IPS-20b (cell line): ENCODE results near the gene CYB5RL.
"Not testable (repeated sequence)": the region's sequence is repeated elsewhere in the genome, so short reads cannot be mapped to it uniquely, and the experiment has no call there.

ENCODE experiments used
- H3K27ac ChIP-seq: one replicate; pipeline ENCODE4 v1.5.1; 2013; ENCODE audit warnings: low read length
- H3K27me3 ChIP-seq: 2 replicates; pipeline ENCODE4 v1.6.1; 2013; ENCODE audit warnings: mild to moderate bottlenecking, low read length, inconsistent platforms; ENCODE audit not compliant: insufficient read depth
- H3K36me3 ChIP-seq: 2 replicates; pipeline ENCODE4 v1.6.1; 2013; ENCODE audit warnings: low read depth, mild to moderate bottlenecking, inconsistent platforms, low read length, moderate library complexity; ENCODE audit not compliant: insufficient read depth
- H3K4me1 ChIP-seq: 2 replicates; pipeline ENCODE4 v1.6.1; 2013; ENCODE audit warnings: mild to moderate bottlenecking, control low read depth, inconsistent platforms, low read length, moderate library complexity; ENCODE audit not compliant: insufficient read depth
- H3K4me3 ChIP-seq: 2 replicates; pipeline ENCODE4 v1.5.1; 2013; ENCODE audit warnings: mild to moderate bottlenecking, low read length, inconsistent platforms
- H3K9ac ChIP-seq: 2 replicates; pipeline ENCODE4 v1.6.1; 2013; ENCODE audit warnings: low read depth, mild to moderate bottlenecking, inconsistent platforms, low read length, moderate library complexity
- H3K9me3 ChIP-seq: 2 replicates; pipeline ENCODE4 v1.6.1; 2013; ENCODE audit warnings: mild to moderate bottlenecking, low read depth, low read length, inconsistent platforms; ENCODE audit not compliant: insufficient read depth

The CYB5RL gene

DNA sequence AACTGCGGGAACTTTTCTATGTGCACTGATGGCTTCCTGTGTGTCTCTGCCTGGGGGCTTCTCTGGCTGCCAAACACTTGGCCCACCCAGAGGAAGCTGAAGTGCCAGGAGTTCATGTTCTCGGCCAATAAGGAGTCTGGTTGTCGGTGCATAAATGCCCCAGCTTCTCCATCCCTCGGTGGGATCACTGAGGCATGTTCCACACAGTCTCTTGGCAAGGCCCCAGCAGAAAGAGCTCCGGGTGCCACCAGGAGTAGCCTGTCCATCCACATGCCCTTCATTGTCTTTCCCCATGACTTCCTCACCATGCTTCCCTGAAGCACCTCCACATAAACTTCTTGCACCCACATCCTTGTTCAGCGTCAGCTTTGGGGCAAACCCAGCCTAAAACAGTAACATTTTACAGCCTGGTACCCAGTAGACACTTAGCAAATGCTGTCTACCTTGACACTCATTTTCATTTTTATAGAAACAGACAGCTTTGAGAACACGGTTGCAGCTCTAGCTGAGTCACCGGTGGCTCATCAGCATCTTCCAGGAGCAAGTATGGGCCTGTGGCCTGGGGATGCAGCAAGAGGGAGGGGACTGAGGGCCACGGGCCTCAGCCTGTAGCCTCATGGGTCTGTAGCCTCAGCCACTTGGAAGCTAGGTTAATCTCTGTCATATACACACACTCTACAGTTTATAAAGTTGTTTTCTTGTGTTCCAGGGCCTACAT, 32.2 kb downstream of the CYB5RL start:
- no peaks in the 10 kb centered on the region for H3K4me1 ChIP-seq
- no peak overlapping the region for H3K4me3 ChIP-seq
- H3K9ac ChIP-seq = no peak overlapping the region
- no peaks in the 10 kb centered on the region for H3K9me3 ChIP-seq
- H3K36me3 ChIP-seq = no peaks in the 10 kb centered on the region
- H3K27ac ChIP-seq = no peak overlapping the region
- H3K27me3 ChIP-seq = no peaks in the 10 kb centered on the region

DNA sequence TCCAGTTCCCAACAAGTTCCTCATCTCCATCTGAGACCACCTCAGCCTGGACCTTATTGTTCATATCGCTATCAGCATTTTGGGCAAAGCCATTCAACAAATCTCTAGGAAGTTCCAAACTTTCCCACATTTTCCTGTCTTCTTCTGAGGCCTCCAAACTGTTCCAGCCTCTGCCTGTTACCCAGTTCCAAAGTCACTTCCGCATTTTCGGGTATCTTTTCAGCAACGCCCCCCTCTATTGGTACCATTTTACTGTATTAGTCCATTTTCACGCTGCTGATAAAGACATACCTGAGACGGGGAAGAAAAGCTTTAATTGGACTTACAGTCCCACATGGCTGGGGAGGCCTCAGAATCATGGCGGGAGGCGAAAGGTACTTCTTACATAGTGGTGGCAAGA, 33.5 kb downstream of the CYB5RL start:
- not testable (repeated sequence) for H3K4me3 ChIP-seq, H3K9me3 ChIP-seq, H3K27me3 ChIP-seq, H3K4me1 ChIP-seq, H3K36me3 ChIP-seq, H3K9ac ChIP-seq, H3K27ac ChIP-seq

DNA sequence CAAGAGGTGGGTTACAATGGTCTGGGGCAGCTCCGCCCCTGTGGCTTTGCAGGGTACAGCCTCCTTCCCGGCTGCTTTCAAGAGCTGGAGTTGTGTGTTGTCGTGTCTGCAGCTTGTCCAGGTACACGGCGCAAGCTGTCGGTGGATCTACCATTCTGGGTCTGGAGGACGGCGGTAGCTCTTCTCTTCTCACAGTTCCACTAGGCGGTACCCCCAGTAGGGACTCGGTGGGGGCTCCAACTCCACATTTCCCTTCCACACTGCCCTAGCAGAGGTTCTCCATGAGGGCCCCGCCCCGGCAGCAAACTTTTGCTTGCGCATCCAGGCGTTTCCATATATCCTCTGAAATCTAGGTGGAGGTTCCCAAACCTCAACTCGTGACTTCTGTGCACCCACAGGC, 34.7 kb downstream of the CYB5RL start:
- Histone ChIP-seq H3K9me3 (no peaks in the 10 kb centered on the region), H3K27ac (no peak overlapping the region), H3K4me1 (no peaks in the 10 kb centered on the region), H3K9ac (no peak overlapping the region), H3K4me3 (no peak overlapping the region), H3K27me3 (no peaks in the 10 kb centered on the region), H3K36me3 (no peaks in the 10 kb centered on the region)

DNA sequence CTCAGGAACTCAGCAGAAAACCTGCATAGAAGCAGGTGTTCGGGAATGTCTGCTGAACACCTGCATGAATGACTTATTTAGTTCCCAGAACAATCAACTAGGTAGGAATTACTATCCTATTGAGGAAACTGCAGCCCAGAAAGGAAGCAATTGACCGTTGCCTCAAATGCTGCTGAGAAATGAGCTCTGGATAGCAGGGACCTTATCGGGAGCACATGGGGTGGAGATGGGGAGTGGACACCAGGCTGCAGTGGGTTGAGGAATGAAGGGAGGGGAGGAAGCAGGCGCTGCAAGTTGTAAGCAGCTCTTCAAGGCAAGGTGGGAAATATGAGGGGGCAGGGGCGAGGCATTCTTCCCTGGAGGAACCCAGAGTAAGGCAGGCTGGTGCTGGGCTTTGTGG, 36.3 kb downstream of the CYB5RL start:
- no peaks in the 10 kb centered on the region for H3K27me3 ChIP-seq
- H3K27ac ChIP-seq = no peak overlapping the region
- no peak overlapping the region for H3K4me3 ChIP-seq
- H3K9ac ChIP-seq = no peak overlapping the region
- no peaks in the 10 kb centered on the region for H3K36me3 ChIP-seq
- no peaks in the 10 kb centered on the region for H3K9me3 ChIP-seq
- H3K4me1 ChIP-seq = no peaks in the 10 kb centered on the region

DNA sequence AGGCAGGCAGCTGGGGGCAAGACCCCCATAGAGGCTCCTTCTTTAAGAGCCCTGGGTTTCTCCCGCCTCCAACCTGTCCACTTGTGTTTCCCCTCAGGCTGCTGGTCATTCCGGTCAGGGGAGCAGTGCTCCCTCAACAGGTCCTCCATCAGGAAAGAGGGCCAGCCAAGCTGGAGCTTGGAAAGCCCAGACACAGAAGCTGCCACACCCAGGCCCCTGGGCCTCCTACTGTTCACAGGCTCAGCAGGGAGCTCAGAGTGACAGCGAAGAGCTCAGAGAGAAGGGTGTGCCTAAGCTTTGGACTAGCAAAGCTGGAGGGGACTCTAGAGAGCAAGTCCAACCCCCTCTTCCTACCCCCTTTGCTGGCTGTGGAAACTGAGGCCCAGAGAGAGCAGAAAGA, 36.8 kb downstream of the CYB5RL start:
- Histone ChIP-seq H3K4me1 (no peaks in the 10 kb centered on the region), H3K9ac (no peak overlapping the region), H3K9me3 (no peaks in the 10 kb centered on the region), H3K36me3 (no peaks in the 10 kb centered on the region), H3K27ac (no peak overlapping the region), H3K27me3 (no peaks in the 10 kb centered on the region), H3K4me3 (no peak overlapping the region)

DNA sequence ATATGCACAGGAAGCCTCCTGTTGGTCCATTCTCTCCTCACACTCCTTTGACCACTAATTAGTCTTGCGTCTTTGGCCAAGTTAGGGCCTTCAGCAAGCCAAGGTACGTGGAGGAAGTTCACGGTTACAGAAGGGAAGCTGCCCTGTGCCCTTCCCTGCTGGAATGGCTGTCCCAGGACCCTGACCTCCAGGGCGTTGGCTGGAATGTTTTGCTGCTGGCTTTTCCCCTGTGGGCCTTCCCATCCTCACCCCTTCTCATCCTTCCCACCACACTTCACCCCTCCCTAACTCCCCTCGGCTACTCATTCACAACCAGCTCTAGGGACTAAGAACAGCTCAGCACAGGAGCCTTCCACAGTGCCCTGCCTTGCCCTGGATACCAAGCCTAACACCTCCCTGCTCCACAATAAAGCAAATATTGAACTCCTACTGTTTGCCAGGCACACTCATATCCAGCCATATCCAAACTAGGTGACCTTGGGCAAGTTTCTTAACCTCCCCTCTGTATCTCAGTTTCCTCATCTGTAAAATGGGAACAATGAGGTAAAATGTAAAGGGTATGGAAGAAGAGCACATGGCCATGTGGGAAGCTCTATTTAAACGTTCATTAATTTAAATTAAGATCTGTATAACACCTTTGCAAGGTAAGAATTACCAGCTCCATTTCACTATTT, 38.2 kb downstream of the CYB5RL start:
- H3K9me3 ChIP-seq = no peaks in the 10 kb centered on the region
- no peak overlapping the region for H3K9ac ChIP-seq
- no peaks in the 10 kb centered on the region for H3K4me1 ChIP-seq
- no peak overlapping the region for H3K4me3 ChIP-seq
- H3K27ac ChIP-seq = no peak overlapping the region
- no peaks in the 10 kb centered on the region for H3K36me3 ChIP-seq
- no peaks in the 10 kb centered on the region for H3K27me3 ChIP-seq

DNA sequence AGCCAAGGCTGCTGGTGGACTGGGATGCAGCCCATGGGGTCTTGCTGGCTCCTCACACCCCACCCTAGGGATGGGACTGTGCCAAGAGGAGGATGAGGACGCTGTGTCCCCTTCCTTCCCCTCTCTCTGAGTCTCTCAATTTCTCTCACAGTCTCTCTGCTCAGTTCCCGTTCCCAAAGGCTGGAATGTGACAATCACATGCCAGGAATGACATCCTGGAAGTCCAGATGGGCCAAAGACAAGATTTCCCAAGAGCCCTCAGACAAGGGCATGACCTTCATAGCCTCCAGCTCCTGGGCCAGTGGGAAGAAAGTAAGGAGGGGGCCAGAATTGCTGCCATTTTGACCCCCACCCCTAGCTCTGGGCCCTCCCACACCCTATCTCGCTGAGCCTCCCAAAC, 39.5 kb downstream of the CYB5RL start:
- H3K9me3 ChIP-seq = no peaks in the 10 kb centered on the region
- no peak overlapping the region for H3K9ac ChIP-seq
- no peak overlapping the region for H3K27ac ChIP-seq
- no peak overlapping the region for H3K4me3 ChIP-seq
- no peaks in the 10 kb centered on the region for H3K36me3 ChIP-seq
- H3K4me1 ChIP-seq = no peaks in the 10 kb centered on the region
- no peaks in the 10 kb centered on the region for H3K27me3 ChIP-seq

DNA sequence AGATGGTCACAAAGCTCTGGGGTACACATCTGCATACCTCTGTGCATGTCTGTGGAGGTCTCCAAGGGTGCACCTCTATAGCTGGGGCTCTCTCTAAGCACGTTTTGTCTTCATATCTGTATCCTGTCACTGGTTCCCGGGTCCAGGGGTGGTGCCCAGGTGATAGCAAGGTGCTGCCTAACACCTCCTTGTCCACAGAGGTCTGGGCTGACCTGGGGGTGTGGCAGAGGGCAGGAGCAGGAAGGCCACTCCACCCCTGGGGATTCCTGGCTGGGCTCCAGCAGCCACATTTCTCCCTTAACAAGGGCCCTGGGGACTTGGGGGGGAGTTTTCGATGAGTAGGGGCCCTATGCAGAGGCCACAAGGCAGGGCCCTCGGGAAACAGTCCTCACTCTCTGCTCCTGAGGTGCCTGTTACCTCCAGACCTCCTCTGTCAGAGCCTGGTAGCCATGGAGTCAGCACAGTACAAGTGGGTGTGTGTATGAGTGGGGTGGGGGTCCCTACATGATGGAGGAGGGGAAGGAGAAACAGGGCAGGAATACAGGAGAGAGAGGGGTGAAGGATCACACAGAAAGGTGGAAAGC, 40.0 kb downstream of the CYB5RL start:
- Histone ChIP-seq H3K36me3 (no peaks in the 10 kb centered on the region), H3K27me3 (no peaks in the 10 kb centered on the region), H3K27ac (no peak overlapping the region), H3K4me1 (no peaks in the 10 kb centered on the region), H3K9ac (no peak overlapping the region), H3K4me3 (no peak overlapping the region), H3K9me3 (no peaks in the 10 kb centered on the region)

DNA sequence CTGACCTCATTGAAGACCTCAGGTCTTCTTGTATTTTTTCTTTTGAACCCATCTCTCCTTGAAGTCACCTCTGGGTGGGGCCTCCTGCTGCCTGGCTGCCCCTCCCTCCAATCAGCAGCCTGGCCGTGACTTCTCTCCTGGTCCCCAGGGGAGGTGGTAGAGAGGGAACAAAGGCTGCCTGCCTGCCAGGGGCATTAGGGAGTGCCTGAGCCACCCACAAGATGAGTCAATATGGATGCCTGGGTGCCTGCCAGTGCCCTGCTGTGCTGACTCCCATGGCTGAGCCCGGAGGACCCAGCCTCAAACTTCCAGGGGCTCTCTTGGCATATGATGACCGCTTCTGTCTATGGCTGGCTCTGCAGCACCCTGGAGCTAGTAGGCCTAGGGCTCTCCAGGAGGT, 41.8 kb downstream of the CYB5RL start:
- no peaks in the 10 kb centered on the region for H3K36me3 ChIP-seq

DNA sequence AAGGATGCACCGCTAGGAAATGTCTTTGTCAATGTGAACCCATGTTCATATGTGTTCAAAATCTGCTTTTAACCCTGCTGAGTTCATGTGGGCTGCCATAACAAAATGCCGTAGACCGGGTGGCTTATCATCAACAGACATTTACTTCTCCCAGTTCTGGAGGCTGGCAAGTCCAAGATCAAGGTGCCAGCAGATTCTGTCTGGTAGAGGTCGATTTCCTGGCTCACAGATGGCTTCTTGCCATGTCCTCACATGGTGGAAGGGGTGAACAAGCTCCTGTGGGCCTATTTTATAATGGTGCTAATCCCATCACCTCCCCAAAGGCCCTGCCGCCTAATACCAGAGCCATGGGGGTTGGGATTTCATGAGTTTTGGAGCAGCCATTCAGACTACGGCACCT, 42.4 kb downstream of the CYB5RL start:
- no peaks in the 10 kb centered on the region for H3K36me3 ChIP-seq
- H3K27me3 ChIP-seq = no peaks in the 10 kb centered on the region
- H3K4me3 ChIP-seq = no peak overlapping the region
- no peak overlapping the region for H3K27ac ChIP-seq
- H3K4me1 ChIP-seq = peaks cover 11% of the 10 kb centered on the region
- no peak overlapping the region for H3K9ac ChIP-seq
- H3K9me3 ChIP-seq = no peaks in the 10 kb centered on the region

More for the DNA sequence above, 41.8 kb downstream of the CYB5RL start:
- no peaks in the 10 kb centered on the region for H3K27me3 ChIP-seq
- no peak overlapping the region for H3K27ac ChIP-seq
- no peaks in the 10 kb centered on the region for H3K9me3 ChIP-seq
- no peak overlapping the region for H3K4me3 ChIP-seq
- no peak overlapping the region for H3K9ac ChIP-seq
- H3K4me1 ChIP-seq = peaks cover 10% of the 10 kb centered on the region

DNA sequence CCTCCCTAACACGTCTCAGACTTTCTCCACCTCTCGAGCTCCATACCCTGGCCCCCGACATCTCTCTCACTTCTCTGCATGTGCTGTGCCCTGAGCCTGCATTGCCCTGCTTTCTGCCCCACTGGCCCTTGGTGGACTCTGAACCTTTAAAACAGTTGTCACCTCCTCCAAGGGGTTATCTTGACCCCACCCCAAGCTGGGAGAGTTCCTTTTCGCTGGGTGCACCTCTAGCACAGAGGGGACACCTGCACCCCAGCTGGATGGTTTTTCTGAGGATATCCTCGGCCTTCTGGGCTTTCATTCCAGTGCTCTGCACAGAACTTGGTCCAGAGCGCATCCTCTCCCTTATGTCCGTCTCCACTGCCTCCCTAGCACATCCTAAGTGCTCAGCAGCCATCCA, 42.8 kb downstream of the CYB5RL start:
- H3K4me1 ChIP-seq = peaks cover 11% of the 10 kb centered on the region
- H3K27me3 ChIP-seq = no peaks in the 10 kb centered on the region
- H3K9me3 ChIP-seq = no peaks in the 10 kb centered on the region
- no peaks in the 10 kb centered on the region for H3K36me3 ChIP-seq
- no peak overlapping the region for H3K9ac ChIP-seq
- H3K27ac ChIP-seq = no peak overlapping the region
- H3K4me3 ChIP-seq = no peak overlapping the region

DNA sequence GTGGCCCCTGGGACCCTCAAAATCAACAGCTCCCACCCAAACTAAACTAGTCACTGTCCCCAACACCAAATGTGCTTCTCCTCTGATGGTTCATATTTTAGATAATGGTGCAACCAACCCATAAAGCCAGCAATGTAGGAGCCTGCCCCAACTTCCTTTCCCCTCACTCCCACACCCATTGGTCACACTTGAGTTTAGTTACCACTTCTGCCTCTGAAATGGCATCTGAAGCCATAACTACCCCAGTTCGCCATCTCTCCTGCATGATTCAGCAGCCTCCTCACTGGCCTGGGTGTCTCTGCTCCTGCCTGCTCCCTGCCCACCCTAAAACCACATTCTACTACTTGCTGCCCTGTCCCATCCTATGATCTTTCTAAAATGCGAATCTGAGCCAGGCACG, 43.6 kb downstream of the CYB5RL start:
- H3K36me3 ChIP-seq = no peaks in the 10 kb centered on the region
- no peak overlapping the region for H3K9ac ChIP-seq
- no peaks in the 10 kb centered on the region for H3K27me3 ChIP-seq
- H3K4me1 ChIP-seq = peaks cover 11% of the 10 kb centered on the region
- no peak overlapping the region for H3K27ac ChIP-seq
- H3K9me3 ChIP-seq = no peaks in the 10 kb centered on the region
- H3K4me3 ChIP-seq = no peak overlapping the region
